GM12891 (cell line): ENCODE data around the gene OCA2.

Experiments
- POLR2A ChIP-seq: IDR thresholded peaks from 2 replicates; pipeline ENCODE4 v1.6.1; 2011; ENCODE audit warnings: low read depth, low read length, control low read depth
- POLR2AphosphoS5 ChIP-seq: IDR thresholded peaks from 2 replicates; pipeline ENCODE4 v1.6.1; 2011; ENCODE audit warnings: low read depth, low read length, control low read depth
- POU2F2 ChIP-seq: IDR thresholded peaks from 2 replicates; pipeline ENCODE4 v1.6.1; 2011; ENCODE audit warnings: low read depth, mild to moderate bottlenecking, control low read depth, low read length, moderate library complexity
- SPI1 ChIP-seq: IDR thresholded peaks from 2 replicates; pipeline ENCODE4 v1.6.1; 2011; ENCODE audit warnings: low read depth, low read length, control low read depth
- TAF1 ChIP-seq: IDR thresholded peaks from 2 replicates; pipeline ENCODE4 v1.6.1; 2011; ENCODE audit warnings: low read depth, low read length, control low read depth

GRCh38 chr15:28080386-28080785, 18.7 kb downstream of the OCA2 start:
- TF ChIP-seq POLR2AphosphoS5: no peak
- no peak for TF ChIP-seq POLR2A
- no peak for TF ChIP-seq TAF1
- TF ChIP-seq SPI1: no peak
- TF ChIP-seq POU2F2: no peak
